ENCODE measurements around the gene DNAJC4. TPM values are rescaled to one million over a fixed set of nuclear protein-coding genes. Genes with fewer than 3 reads are reported as not detected.

The DNAJC4 gene
- polyA plus RNA-seq, 1 donor (not counting 4 experiments of a cell fraction or from before 2014, with no cell fraction given) = 12.2 TPM

DNA sequence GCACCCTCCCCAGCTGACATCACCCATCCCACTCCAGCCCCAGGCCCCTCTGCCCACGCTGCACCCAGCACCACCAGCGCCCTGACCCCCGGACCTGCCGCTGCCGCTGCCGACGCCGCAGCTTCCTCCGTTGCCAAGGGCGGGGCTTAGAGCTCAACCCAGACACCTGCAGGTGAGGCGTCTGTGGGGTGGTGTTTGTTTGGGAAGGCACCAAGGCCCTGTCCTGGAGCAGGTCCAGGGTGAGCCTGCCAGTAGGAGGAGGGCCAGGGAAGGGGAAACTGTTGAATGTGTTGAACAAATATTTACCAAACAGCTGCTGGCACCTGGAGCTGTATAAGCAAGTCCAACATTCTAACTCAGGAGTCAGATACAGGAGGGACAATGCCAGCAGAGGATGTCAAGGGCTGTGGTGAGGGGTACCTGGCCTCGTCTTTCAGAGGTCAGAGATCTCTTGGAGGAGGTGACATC is 7.2 kb downstream of the DNAJC4 start:
- Histone ChIP-seq H3K9ac (ENCODE audit: control insufficient read depth, extremely low read depth, insufficient read depth, low read length) (no peak overlapping the region), H3K9me3 (ENCODE audit: control insufficient read depth, low read depth, low read length) (no peaks in the 10 kb centered on the region), H3K27ac (ENCODE audit: control insufficient read depth, insufficient read depth, low read length) (no peak overlapping the region), H4K20me1 (ENCODE audit: control insufficient read depth, extremely low read depth, insufficient read depth, low read length) (no peaks in the 10 kb centered on the region), H3K36me3 (ENCODE audit: control insufficient read depth in 2 of 2, extremely low read depth in 1 of 2, insufficient read depth in 2 of 2, low read length in 2 of 2) (peaks cover 8 to 23% of the 10 kb centered on the region in 2 experiments), H3K27me3 (ENCODE audit: control insufficient read depth, extremely low read depth, insufficient read depth, low read length) (no peaks in the 10 kb centered on the region), H3K4me3 (ENCODE audit: control insufficient read depth in 2 of 3, extremely low read depth in 1 of 3, insufficient read depth in 2 of 3, low read depth in 1 of 3, low read length in 3 of 3) (no peak overlapping the region), H2AFZ (ENCODE audit: control insufficient read depth, low read length) (no peak overlapping the region), H3K79me2 (ENCODE audit: control insufficient read depth, insufficient read depth, low read length) (peaks cover 5% of the 10 kb centered on the region), H3K9me1 (ENCODE audit: control insufficient read depth, extremely low read depth, insufficient read depth, low read length) (peaks cover 2% of the 10 kb centered on the region), H3K4me1 (ENCODE audit: control insufficient read depth, extremely low read depth, insufficient read depth, low read length) (peaks cover 43% of the 10 kb centered on the region), H3K4me2 (ENCODE audit: control insufficient read depth, extremely low read depth, insufficient read depth, low read depth, low read length) (peak overlapping the region; percentile 32)
- dilution Hi-C loops (cut with MboI; ENCODE audit: extremely low pct_ligation_motif_present, low sequenced_read_pairs) = no loop called here
- no peak for FAIRE-seq
- no peak for DNase-seq (ENCODE audit: low read depth, low spot score)
- TF ChIP-seq, protein P1, sequence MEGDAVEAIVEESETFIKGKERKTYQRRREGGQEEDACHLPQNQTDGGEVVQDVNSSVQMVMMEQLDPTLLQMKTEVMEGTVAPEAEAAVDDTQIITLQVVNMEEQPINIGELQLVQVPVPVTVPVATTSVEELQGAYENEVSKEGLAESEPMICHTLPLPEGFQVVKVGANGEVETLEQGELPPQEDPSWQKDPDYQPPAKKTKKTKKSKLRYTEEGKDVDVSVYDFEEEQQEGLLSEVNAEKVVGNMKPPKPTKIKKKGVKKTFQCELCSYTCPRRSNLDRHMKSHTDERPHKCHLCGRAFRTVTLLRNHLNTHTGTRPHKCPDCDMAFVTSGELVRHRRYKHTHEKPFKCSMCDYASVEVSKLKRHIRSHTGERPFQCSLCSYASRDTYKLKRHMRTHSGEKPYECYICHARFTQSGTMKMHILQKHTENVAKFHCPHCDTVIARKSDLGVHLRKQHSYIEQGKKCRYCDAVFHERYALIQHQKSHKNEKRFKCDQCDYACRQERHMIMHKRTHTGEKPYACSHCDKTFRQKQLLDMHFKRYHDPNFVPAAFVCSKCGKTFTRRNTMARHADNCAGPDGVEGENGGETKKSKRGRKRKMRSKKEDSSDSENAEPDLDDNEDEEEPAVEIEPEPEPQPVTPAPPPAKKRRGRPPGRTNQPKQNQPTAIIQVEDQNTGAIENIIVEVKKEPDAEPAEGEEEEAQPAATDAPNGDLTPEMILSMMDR (optimal IDR thresholded peaks at IDR 0.05 in 1 of 3, IDR thresholded peaks at IDR 0.05 in 1 of 3, conservative IDR thresholded peaks at IDR 0.05 in 1 of 3; ENCODE audit: extremely low read depth in 1 of 3, insufficient read depth in 2 of 3, low read length in 3 of 3) = no peak
- no peak for TF ChIP-seq EZH2 (IDR thresholded peaks at IDR 0.05; ENCODE audit: low read length)

DNA sequence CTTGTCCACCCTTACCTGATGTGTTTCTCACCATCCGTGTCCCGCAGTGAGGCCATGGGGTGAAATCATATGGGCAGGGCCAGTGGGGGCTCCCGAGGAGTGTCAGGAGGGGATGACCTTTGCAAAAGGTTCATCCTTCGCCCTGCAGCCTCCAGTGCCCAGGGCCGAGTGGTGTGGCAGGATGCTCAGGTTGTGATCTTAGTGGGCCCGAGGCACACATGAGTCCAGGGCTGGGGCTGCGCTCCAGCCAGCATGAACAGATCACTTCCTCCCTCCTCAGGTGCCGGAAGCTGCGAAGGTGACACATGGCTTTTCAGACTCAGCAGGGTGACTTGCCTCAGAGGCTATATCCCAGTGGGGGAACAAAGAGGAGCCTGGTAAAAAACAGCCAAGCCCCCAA is 7.7 kb downstream of the DNAJC4 start:
- DNase-seq (ENCODE audit: low read depth, low spot score) = no peak
- Histone ChIP-seq H3K4me1 (ENCODE audit: control insufficient read depth, extremely low read depth, insufficient read depth, low read length) (peaks cover 45% of the 10 kb centered on the region), H3K9me3 (ENCODE audit: control insufficient read depth, low read depth, low read length) (no peaks in the 10 kb centered on the region), H3K27me3 (ENCODE audit: control insufficient read depth, extremely low read depth, insufficient read depth, low read length) (no peaks in the 10 kb centered on the region), H3K27ac (ENCODE audit: control insufficient read depth, insufficient read depth, low read length) (no peak overlapping the region), H3K9me1 (ENCODE audit: control insufficient read depth, extremely low read depth, insufficient read depth, low read length) (no peaks in the 10 kb centered on the region), H3K79me2 (ENCODE audit: control insufficient read depth, insufficient read depth, low read length) (peaks cover 6% of the 10 kb centered on the region), H3K4me2 (ENCODE audit: control insufficient read depth, extremely low read depth, insufficient read depth, low read depth, low read length) (no peak overlapping the region), H3K36me3 (ENCODE audit: control insufficient read depth in 2 of 2, extremely low read depth in 1 of 2, insufficient read depth in 2 of 2, low read length in 2 of 2) (peaks cover 9 to 23% of the 10 kb centered on the region in 2 experiments), H2AFZ (ENCODE audit: control insufficient read depth, low read length) (no peak overlapping the region), H3K9ac (ENCODE audit: control insufficient read depth, extremely low read depth, insufficient read depth, low read length) (no peak overlapping the region), H3K4me3 (ENCODE audit: control insufficient read depth in 2 of 3, extremely low read depth in 1 of 3, insufficient read depth in 2 of 3, low read depth in 1 of 3, low read length in 3 of 3) (no peak overlapping the region), H4K20me1 (ENCODE audit: control insufficient read depth, extremely low read depth, insufficient read depth, low read length) (no peaks in the 10 kb centered on the region)
- FAIRE-seq = no peak
- no peak for TF ChIP-seq EZH2 (IDR thresholded peaks at IDR 0.05; ENCODE audit: low read length)
- TF ChIP-seq, protein P1 (optimal IDR thresholded peaks at IDR 0.05 in 1 of 3, IDR thresholded peaks at IDR 0.05 in 1 of 3, conservative IDR thresholded peaks at IDR 0.05 in 1 of 3; ENCODE audit: extremely low read depth in 1 of 3, insufficient read depth in 2 of 3, low read length in 3 of 3) = no peak
- dilution Hi-C loops (cut with MboI; ENCODE audit: extremely low pct_ligation_motif_present, low sequenced_read_pairs) = no loop called here
